HG03045 (cell line): Measurements from ENCODE around the gene SYNGR4.

ENCODE experiments used
- ATAC-seq: cut with Tn5 transposase; IDR thresholded peaks from one replicate; pipeline ENCODE4 v1.9.1; 2021; ENCODE audit warnings: mild to moderate bottlenecking, moderate library complexity; ENCODE audit not compliant: unreplicated experiment

Gene SYNGR4

DNA sequence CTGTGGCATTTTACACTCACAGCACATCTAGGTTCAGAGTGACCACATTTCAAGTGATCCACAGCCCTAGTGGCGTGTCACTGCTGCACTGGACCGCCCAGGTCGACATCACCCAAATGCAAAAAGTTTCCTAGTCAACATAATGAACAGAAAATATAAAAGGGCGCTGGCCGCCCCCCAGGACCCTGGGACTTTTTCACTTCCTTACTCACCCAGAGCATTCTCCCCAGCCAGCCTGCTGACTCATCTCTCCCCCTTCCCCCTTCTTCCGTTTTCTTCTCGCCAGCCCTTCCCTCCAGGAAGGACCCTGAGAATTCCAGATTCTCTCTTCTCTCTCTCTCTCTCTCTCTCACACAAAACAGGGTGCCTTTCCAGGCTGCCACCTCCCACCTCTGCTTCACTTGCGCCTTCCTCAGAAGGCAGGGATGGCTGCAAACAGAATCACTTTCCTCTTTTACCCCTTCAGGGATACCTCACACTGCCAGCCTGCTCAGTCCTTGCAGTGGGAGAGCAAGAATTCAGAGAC, 60.6 kb downstream of the SYNGR4 start:
- ATAC-seq, result no peak
